ENCODE data around the gene TMEFF1. TPM values are rescaled to one million over a fixed set of nuclear protein-coding genes. Genes with fewer than 3 reads are reported as not detected.

Gene TMEFF1
- total RNA-seq, 2 donors from 2014 or later: 0.37 TPM; not detected in 1

DNA sequence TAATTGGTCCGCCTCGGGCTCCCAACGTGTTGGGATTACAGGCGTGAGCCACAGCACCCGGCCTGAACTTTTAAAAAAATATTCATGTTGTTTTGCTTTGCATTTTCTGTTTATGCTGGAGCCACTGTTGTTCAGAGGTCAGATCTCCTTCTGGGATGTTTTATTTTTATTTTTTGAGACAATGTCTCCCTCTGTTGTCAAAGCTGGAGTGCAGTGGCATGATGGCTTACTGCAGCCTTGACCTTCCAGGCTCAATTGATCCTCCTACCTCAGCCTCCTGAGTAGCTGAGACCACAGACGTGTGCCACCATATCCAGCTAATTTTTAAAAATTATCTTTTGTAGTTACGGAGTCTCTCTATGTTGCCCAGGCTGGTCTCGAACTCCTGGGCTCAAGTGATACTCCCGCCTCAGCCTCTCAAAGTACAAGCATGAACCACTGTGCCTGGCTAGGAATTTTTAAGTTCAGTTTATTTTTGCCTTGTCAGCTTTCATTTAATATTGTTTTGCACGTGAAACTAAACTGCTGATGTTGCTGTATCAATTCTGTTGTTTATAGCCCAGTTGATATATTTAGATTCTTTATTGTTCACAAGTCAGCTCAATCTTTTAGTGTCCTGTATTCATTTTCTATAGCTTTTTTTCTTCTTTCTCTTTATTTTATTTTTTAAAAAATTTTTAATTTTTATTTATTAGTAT, 13.7 kb downstream of the TMEFF1 start:
- Histone ChIP-seq H3K9me3 (no peaks in the 10 kb centered on the region), H3K27ac (no peak overlapping the region), H3K4me3 (no peak overlapping the region), H3K27me3 (no peaks in the 10 kb centered on the region), H3K36me3 (no peaks in the 10 kb centered on the region), H3K4me1 (no peaks in the 10 kb centered on the region)
- TF ChIP-seq, protein P1, sequence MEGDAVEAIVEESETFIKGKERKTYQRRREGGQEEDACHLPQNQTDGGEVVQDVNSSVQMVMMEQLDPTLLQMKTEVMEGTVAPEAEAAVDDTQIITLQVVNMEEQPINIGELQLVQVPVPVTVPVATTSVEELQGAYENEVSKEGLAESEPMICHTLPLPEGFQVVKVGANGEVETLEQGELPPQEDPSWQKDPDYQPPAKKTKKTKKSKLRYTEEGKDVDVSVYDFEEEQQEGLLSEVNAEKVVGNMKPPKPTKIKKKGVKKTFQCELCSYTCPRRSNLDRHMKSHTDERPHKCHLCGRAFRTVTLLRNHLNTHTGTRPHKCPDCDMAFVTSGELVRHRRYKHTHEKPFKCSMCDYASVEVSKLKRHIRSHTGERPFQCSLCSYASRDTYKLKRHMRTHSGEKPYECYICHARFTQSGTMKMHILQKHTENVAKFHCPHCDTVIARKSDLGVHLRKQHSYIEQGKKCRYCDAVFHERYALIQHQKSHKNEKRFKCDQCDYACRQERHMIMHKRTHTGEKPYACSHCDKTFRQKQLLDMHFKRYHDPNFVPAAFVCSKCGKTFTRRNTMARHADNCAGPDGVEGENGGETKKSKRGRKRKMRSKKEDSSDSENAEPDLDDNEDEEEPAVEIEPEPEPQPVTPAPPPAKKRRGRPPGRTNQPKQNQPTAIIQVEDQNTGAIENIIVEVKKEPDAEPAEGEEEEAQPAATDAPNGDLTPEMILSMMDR (IDR thresholded peaks at IDR 0.05): no peak
- DNase-seq (ENCODE audit: low spot score): no peak

GRCh38 chr9:100488177-100488576, 15.2 kb downstream of the TMEFF1 start:
- Histone ChIP-seq H3K27ac (no peak overlapping the region), H3K36me3 (no peaks in the 10 kb centered on the region), H3K4me1 (no peaks in the 10 kb centered on the region), H3K9me3 (no peaks in the 10 kb centered on the region), H3K27me3 (no peaks in the 10 kb centered on the region), H3K4me3 (no peak overlapping the region)
- TF ChIP-seq, protein P1 (IDR thresholded peaks at IDR 0.05): no peak
- no peak for DNase-seq (ENCODE audit: low spot score)

DNA sequence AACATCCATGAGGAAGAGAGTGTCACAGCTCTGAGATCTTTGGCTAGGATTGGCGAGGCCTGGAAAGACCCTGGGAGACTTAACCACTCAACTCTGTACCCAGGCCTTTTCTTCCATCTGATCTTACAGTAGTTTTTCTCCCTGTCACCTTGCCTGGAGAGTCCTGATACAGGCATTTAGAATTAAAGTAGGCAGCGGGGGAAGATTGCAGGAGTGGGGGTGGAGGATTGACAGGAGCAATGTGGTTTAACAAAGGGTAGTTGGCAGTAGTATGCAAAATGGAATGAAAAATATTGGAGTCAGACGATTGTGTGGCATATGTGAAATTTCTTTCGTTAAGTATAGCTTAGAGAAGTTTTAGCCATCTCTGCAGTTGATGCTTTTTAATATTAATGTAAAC, 16.9 kb downstream of the TMEFF1 start:
- no peak for DNase-seq (ENCODE audit: low spot score)
- Histone ChIP-seq H3K27ac (no peak overlapping the region), H3K4me3 (no peak overlapping the region), H3K4me1 (no peaks in the 10 kb centered on the region), H3K27me3 (no peaks in the 10 kb centered on the region), H3K9me3 (no peaks in the 10 kb centered on the region), H3K36me3 (no peaks in the 10 kb centered on the region)
- TF ChIP-seq, protein P1 (IDR thresholded peaks at IDR 0.05): no peak

DNA sequence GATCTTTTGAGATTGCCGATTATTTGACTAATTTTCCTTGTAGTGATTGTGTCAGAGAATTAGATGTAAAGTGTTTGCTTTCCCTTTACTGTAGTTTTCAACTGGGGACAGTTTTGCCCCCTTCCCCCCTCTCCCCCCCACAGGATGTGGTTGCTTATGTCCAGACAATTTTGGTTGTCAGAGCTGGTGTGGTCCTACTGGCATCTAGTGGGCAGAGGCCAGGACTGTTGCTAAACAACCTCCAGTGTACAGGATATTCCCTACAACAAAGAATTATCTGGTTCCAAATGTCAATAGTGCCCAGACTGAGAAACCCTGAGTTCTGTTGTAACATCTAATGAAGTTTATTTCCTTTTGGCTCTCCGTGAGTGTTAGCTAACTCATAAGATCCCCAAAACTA, 20.0 kb downstream of the TMEFF1 start:
- no peak overlapping the region for H3K27ac ChIP-seq
- no peak overlapping the region for H3K4me3 ChIP-seq
- DNase-seq (ENCODE audit: low spot score): no peak
- TF ChIP-seq, protein P1 (IDR thresholded peaks at IDR 0.05): peak in 1 of 2 donors; percentile 36
- H3K4me1 ChIP-seq: no peaks in the 10 kb centered on the region
- H3K27me3 ChIP-seq: no peaks in the 10 kb centered on the region
- H3K9me3 ChIP-seq: no peaks in the 10 kb centered on the region
- no peaks in the 10 kb centered on the region for H3K36me3 ChIP-seq

- H3K36me3 ChIP-seq: no peaks in the 10 kb centered on the region
- H3K9me3 ChIP-seq: no peaks in the 10 kb centered on the region
- no peak for DNase-seq (ENCODE audit: low spot score)
- TF ChIP-seq, protein P1 (IDR thresholded peaks at IDR 0.05): no peak
- H3K27me3 ChIP-seq: no peaks in the 10 kb centered on the region
- no peaks in the 10 kb centered on the region for H3K4me1 ChIP-seq
- no peak overlapping the region for H3K4me3 ChIP-seq
- no peak overlapping the region for H3K27ac ChIP-seq
These were observed 25.6 kb downstream of the TMEFF1 start for GRCh38 chr9:100498592-100498991.

DNA sequence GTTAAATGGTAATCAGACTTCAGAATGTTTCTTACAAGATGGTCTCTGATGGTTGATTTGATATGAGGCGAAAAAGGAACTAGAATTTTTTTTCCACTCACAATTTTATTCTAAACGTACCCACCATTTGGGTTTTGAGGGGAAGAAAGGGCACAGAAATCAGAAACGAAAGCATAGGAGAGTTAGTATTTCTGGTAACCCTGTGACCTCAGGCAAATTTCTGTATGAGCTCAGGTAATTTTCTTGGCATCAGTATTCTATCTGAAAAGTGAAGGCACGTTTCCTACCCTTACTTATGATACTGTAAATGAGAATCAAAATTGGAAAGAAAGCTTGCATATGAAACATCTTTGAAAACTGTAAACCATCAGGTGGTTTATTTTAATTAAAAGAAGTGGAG, 26.5 kb downstream of the TMEFF1 start:
- Histone ChIP-seq H3K4me1 (no peaks in the 10 kb centered on the region), H3K27me3 (no peaks in the 10 kb centered on the region), H3K27ac (no peak overlapping the region), H3K9me3 (no peaks in the 10 kb centered on the region), H3K36me3 (no peaks in the 10 kb centered on the region), H3K4me3 (no peak overlapping the region)
- TF ChIP-seq, protein P1 (IDR thresholded peaks at IDR 0.05): no peak
- no peak for DNase-seq (ENCODE audit: low spot score)

All from right atrium auricular region (tissue), 2 donors.